ENCODE results near the gene ADRA2A.
A peak's percentile ranks its signal among the peaks of the same experiment; 100 is the strongest.

The ADRA2A gene

GRCh38 chr10:111089293-111089692 is 12.5 kb downstream of the ADRA2A start:
- H3K4me3 ChIP-seq (ENCODE audit: low read length), result no peak overlapping the region
- DNase-seq (ENCODE audit: low read depth), result no peak
- TF ChIP-seq CTCF (conservative IDR thresholded peaks at IDR 0.05; ENCODE audit: low read length), result no peak

DNA sequence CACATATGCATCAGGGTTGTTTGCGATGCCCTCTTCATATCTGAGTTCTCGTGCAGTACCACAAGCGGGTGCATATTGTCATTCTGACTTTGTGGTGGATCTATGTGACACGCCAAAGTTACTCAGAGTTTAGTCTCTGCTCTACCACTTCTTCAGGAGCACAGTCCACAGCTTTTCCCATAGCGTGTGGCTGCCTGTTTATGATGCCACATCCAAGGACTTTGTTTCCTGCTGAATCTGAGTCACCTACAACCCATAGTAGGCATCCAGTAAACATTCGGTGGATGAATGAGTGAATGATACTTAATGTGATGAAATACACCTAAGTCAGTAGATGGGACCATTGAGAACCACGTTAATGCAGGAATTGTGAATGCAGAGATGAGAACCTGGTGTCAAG is 15.0 kb downstream of the ADRA2A start:
- TF ChIP-seq CTCF (conservative IDR thresholded peaks at IDR 0.05; ENCODE audit: low read length), result no peak
- H3K4me3 ChIP-seq (ENCODE audit: low read length), result no peak overlapping the region
- DNase-seq (ENCODE audit: low read depth), result no peak

DNA sequence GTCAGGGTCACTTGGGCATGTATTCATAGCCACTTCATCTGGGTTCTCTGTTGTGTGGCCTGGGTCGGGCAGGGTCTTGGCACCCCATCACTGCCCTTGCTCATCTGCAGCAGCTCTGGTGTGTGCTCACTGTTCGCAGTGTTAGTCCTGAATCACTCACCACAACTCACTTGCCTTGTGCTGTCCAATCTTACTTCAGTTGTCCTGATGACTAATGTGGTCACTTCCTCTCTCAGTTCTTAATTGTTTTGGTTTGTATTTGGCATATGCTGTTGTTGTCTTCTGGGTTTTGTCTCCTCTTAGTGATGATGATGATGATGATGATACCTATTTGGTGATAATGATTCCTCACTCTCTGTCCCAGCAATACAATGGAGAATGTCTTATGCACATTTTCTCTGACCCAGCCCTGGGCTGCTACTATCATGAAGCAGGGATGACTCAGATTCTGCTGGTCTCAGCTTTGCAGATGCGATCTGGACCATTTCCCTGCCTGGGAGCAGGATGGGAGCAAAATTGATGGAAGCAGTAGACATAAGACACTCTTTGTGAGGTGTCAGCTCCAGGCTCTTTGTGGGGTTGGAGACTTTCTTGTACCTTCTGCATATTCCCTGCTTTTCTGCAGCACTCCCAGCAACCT is 17.0 kb downstream of the ADRA2A start:
- H3K4me3 ChIP-seq (ENCODE audit: low read length), result no peak overlapping the region
- DNase-seq (ENCODE audit: low read depth), result peak; percentile 58
- TF ChIP-seq CTCF (conservative IDR thresholded peaks at IDR 0.05; ENCODE audit: low read length), result no peak

DNA sequence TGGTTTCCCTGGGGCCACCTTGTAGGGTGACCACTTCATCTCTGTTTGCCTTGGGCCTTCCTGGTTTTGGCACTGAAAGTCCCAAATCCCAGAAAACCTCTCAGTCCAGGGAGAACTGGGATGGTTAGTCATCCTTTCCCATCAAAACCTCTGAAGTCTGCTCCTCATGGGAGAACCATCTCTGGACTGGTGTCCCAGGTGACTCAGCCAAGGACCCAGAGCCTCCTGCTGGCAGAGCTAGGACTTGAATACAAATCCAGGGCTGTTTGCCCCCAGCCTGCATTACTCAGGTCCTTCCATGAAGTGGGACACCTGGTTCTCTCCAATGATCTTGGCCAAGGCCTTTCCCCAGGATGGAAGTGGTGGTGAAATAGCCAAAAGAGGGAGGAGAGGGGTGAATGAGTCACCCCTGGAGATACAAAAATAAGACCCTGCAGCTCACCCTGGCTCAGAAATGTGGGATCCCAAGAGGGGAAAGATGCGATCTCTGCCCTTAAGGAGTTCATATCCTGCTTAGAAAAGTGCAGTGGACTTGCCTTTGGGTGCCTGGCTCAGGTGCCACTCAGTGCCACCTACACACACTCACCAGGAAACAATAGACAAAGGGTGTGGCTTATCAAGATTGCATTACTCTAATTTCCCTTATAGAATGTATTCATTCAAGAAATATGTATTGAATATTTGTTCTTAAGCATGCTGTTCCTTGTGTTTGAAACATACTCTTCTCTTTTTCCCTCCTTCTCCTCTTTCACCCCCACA is 22.0 kb downstream of the ADRA2A start:
- DNase-seq (ENCODE audit: low read depth), result no peak
- TF ChIP-seq CTCF (conservative IDR thresholded peaks at IDR 0.05; ENCODE audit: low read length), result no peak; the same call in 1 of the 2 replicates
- no peak overlapping the region for H3K4me3 ChIP-seq (ENCODE audit: low read length)

DNA sequence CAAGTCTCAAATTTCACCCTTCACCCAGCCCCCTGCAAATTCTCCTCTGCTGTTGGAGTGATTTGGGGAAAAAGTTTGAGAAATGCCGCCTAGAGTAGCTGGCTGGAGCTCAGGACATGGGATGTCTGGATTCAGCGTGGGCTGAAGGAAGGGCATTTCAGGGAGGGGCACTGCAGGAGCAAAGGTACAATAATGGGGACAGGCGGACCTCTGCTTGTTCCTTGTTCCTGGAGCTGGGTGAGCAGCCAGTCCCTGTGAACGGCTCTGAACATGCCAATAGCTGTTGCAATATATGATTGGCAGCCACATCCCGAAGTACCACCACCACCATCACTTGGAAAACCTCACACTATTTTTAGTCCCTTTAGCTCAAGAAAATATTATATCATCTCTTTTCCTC is 23.4 kb downstream of the ADRA2A start:
- no peak overlapping the region for H3K4me3 ChIP-seq (ENCODE audit: low read length)
- no peak for DNase-seq (ENCODE audit: low read depth)
- TF ChIP-seq CTCF (conservative IDR thresholded peaks at IDR 0.05; ENCODE audit: low read length), result no peak

- DNase-seq (ENCODE audit: low read depth), result no peak
- H3K4me3 ChIP-seq (ENCODE audit: low read length), result no peak overlapping the region
- no peak for TF ChIP-seq CTCF (conservative IDR thresholded peaks at IDR 0.05; ENCODE audit: low read length)
Measured at GRCh38 chr10:111101796-111102195, 25.0 kb downstream of the ADRA2A start.

- TF ChIP-seq CTCF (conservative IDR thresholded peaks at IDR 0.05; ENCODE audit: low read length), result no peak
- no peak overlapping the region for H3K4me3 ChIP-seq (ENCODE audit: low read length)
- no peak for DNase-seq (ENCODE audit: low read depth)
Measured at GRCh38 chr10:111102359-111102837, 25.6 kb downstream of the ADRA2A start.
